SJCRH30 (cell line): ENCODE data around the gene XYLT2. TPM values are rescaled to one million over a fixed set of nuclear protein-coding genes. Genes with fewer than 3 reads are reported as not detected.
"Not testable (repeated sequence)": the region's sequence is repeated elsewhere in the genome, so short reads cannot be mapped to it uniquely, and the experiment has no call there.

Source experiments
- DNase-seq, 2 experiments: peaks; one replicate each; pipeline ENCODE4 v3.0.0-alpha.2; 2015 to 2020
- H3K27ac ChIP-seq: fragments of 250-450 bp; sonication (Bioruptor Pico); 2 replicates; pipeline ENCODE4 v1.5.1; 2020; ENCODE audit warnings: mild to moderate bottlenecking, moderate library complexity
- H3K27me3 ChIP-seq: fragments of 250-450 bp; sonication (Bioruptor Pico); 2 replicates; pipeline ENCODE4 v1.5.1; 2020; ENCODE audit warnings: mild to moderate bottlenecking, moderate library complexity
- H3K36me3 ChIP-seq: fragments of 250-450 bp; sonication (Bioruptor Pico); 2 replicates; pipeline ENCODE4 v1.5.1; 2020; ENCODE audit warnings: mild to moderate bottlenecking, moderate library complexity
- H3K4me1 ChIP-seq: fragments of 250-450 bp; sonication (Bioruptor Pico); 2 replicates; pipeline ENCODE4 v1.5.1; 2020; ENCODE audit warnings: mild to moderate bottlenecking, moderate library complexity
- H3K4me3 ChIP-seq: fragments of 250-450 bp; sonication (Bioruptor Pico); 2 replicates; pipeline ENCODE4 v1.5.1; 2020; ENCODE audit warnings: mild to moderate bottlenecking, moderate library complexity
- H3K9me3 ChIP-seq: fragments of 250-450 bp; sonication (Bioruptor Pico); replicated peaks from 2 replicates; pipeline ENCODE4 v1.5.1; 2020; ENCODE audit warnings: mild to moderate bottlenecking, moderate library complexity
- total RNA-seq: library from RNA; depleted of rRNA; stranded (reverse); fragments of >200 nt; shearing (Covaris generic); gene quantifications from 2 replicates; pipeline ENCODE4 v1.2.3, GENCODE V29; 2014; rRNA removed

The XYLT2 gene
- total RNA-seq, 1 experiment from 2014 or later: 18.5 TPM

DNA sequence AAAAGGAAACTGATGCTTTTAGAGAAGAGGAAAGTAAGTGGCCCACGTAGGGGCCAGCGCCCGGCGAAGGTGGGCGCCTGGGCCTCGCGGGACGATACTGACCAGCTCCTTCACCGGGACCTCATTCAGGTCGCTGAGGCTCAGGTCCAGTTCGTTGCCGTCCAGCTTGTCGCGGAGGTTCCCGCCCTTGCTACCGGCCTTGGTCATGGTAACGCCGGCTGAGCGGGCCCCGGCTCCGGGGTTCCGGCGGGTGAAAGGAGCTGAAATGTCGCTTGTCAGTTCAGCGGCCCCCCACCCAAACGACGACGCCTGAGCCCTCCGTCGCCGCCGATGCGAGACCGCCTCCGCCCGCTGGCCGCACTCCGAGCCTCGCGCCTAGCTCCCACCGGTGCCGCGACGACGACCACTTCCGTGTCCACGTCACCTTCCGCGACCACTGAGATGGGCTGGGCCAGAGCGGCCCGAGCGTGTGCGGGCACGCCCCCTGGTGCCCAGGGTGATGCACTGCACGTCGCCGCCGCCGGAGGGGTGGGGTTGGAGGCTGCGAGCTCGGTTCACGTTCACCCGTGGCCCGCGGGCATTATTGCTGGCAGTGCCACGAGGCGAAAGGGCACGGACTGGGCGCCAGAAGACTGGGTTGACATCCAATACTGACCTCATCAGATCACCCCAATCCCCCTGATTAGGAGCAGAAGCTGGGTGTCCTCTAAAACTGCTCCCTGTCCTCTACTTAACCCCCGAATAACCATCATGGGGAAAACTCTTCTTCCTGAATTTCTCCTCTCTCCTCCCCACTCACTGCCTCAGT lies 51.4 kb downstream of the XYLT2 start, which contains the start of gene LRRC59:
TSS of gene LRRC59 (minus strand) at position 413 of the 808 bp plus-strand sequence. CDS start at position 207, 206 bp downstream.
- H3K9me3 ChIP-seq: no peaks in the 10 kb centered on the region
- DNase-seq: peak; percentile 83 to 86
- H3K27ac ChIP-seq: peak within 1 kb of the TSS; percentile 78
- H3K4me1 ChIP-seq: 0 out of 2 replicates have a peak, but pooled peaks cover 3% of the 10 kb centered on the region
- peaks cover 30% of the 10 kb centered on the region for H3K36me3 ChIP-seq
- H3K4me3 ChIP-seq: peak within 1 kb of the TSS; percentile 92
- no peaks in the 10 kb centered on the region for H3K27me3 ChIP-seq

DNA sequence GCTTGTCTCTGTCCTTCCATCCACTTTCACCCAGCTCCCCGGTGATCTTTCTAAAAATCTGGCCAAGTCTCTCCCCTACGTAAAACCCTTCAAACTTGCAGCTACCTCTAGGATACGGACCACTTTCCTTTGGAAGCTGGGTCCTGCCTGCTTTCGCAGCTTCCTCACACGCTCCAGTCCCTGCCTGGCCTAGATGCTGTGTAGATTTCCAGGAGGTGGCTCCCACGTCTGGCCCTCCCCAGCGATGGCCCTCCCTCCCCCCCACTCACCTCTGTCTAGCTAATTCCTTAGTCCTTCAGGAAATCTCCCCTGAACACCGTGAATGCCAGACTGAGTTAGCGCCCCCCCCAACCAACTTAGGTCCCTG lies 52.0 kb downstream of the XYLT2 start:
- peak in 1 of 2 experiments; percentile 9 for DNase-seq
- peak overlapping the region; percentile 92 for H3K4me3 ChIP-seq

DNA sequence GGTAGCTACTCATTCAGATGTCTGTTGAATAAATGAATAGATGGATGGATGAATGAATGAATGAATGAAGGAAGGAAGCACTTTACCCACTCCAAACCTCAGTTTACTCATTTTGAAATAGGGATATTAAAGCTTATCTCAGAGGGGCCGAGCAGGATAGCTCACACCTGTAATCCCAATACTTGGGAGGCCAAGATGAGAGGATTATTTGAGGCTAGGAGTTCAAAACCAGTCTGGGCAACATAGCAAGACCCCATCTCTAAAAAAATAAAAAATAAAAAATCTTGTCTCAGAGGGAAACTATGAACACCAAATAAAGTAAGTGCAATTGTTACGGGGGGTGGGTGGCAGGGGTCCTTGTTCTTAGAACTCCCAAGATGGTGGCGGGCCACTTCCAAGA lies 52.7 kb downstream of the XYLT2 start:
- H3K27me3 ChIP-seq, H3K4me3 ChIP-seq, DNase-seq, H3K27ac ChIP-seq, H3K9me3 ChIP-seq, H3K4me1 ChIP-seq: not testable (repeated sequence)
- peaks cover 18% of the 10 kb centered on the region; the same call in 1 of the 2 replicates for H3K36me3 ChIP-seq

More for the DNA sequence above, 52.0 kb downstream of the XYLT2 start:
- peaks cover 25% of the 10 kb centered on the region for H3K36me3 ChIP-seq
- H3K27ac ChIP-seq: peak overlapping the region; percentile 78; the same call in 1 of the 2 replicates
- no peaks in the 10 kb centered on the region for H3K27me3 ChIP-seq
- H3K9me3 ChIP-seq: no peaks in the 10 kb centered on the region
- 0 out of 2 replicates have a peak, but pooled peaks cover 3% of the 10 kb centered on the region for H3K4me1 ChIP-seq

DNA sequence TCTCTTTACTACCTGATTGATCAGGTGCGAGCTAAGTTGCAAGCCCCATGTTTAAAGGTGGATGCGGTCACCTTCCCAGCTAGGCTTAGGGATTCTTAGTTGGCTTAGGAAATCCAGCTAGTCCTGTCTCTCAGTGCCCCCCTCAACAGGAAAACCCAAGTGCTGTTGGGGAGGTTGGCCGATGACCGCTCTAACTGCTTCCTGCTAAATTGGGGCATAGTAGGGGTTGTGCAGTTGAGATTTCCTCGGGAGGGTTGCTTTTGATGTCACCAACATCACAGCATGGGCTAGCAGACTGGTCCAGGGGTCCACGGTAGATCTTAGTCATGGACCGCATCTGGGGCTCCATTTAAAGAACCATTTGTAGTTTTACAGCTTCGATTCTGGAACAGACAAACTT lies 53.7 kb downstream of the XYLT2 start:
- not testable (repeated sequence) for DNase-seq

DNA sequence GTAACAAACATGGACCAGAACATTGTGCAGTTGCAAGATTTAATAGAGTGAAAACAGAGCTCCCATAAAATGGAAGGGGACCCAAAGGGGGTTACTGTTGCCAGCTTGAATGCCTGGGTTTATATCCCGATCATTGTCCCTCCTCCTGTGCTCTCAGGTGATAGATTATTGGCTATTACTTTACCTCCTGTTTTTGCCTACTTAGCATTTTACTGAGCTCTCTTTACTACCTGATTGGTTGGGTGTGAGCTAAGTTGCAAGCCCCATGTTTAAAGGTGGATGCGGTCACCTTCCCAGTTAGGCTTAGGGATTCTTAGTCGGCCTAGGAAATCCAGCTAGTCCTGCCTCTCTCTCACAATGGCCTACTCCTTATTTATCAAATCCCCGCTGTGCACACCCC lies 59.4 kb downstream of the XYLT2 start:
- DNase-seq, H3K27ac ChIP-seq, H3K4me1 ChIP-seq, H3K9me3 ChIP-seq, H3K27me3 ChIP-seq, H3K4me3 ChIP-seq, H3K36me3 ChIP-seq: not testable (repeated sequence)

More for the DNA sequence above, 53.7 kb downstream of the XYLT2 start:
- H3K27me3 ChIP-seq, H3K4me1 ChIP-seq, H3K9me3 ChIP-seq, H3K4me3 ChIP-seq, H3K27ac ChIP-seq: not testable (repeated sequence)
- H3K36me3 ChIP-seq: peaks cover 11% of the 10 kb centered on the region; the same call in 1 of the 2 replicates

DNA sequence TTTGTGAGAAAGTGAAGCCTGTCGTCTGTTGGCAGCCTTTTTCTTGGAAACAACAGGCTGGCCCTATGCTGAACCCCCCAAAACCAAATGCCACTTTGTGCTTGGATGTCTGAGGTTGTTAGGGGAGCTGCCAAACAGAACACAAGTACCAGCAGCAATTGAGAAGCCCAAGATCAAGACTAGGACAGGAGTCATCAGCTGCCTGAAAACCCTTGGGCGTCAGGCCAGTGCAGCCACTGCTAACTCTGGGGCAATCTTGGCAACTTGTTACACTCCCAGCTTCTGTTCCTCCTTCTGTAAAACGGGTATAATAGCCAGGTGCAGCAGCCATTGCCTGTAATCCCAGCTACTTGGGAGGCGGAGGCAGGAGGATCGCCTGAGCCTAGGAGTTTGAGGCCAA lies 60.7 kb downstream of the XYLT2 start:
- no peaks in the 10 kb centered on the region for H3K4me1 ChIP-seq
- no peak overlapping the region for H3K27ac ChIP-seq
- no peaks in the 10 kb centered on the region for H3K36me3 ChIP-seq
- no peaks in the 10 kb centered on the region for H3K27me3 ChIP-seq
- no peaks in the 10 kb centered on the region for H3K9me3 ChIP-seq
- no peak for DNase-seq
- H3K4me3 ChIP-seq: no peak overlapping the region

DNA sequence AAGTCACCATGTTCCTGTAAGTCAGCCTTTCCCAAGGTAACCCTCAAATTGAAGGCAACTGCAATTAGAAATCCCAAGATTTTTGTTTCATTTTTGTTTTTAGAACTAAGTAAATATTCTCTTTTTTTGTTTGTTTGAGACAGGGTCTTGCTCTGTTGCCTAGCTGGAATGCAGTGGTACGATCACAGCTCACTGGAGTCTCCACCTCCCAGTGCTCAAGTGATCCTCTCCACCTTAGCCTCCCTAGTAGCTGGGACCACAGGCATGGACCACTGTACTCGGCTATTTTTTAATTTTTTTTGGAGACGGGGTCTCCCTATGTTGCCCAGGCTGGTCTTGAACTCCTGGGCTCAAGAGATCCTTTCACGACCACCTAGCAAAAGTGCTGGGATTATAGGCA lies 62.0 kb downstream of the XYLT2 start:
- no peaks in the 10 kb centered on the region for H3K4me1 ChIP-seq
- no peak overlapping the region for H3K27ac ChIP-seq
- no peaks in the 10 kb centered on the region for H3K36me3 ChIP-seq
- no peak for DNase-seq
- H3K27me3 ChIP-seq: no peaks in the 10 kb centered on the region
- H3K9me3 ChIP-seq: no peaks in the 10 kb centered on the region
- H3K4me3 ChIP-seq: no peak overlapping the region

Other genes with a start within 250 kb of the XYLT2 start
- 2.4 and 3.1 TPM in 2 replicates for gene SAMD14, start 216.0 kb upstream of the XYLT2 start, total RNA-seq
- gene PPP1R9B, start 195.4 kb upstream of the XYLT2 start, total RNA-seq: 32.1 TPM in 2 replicates
- 43.2 and 43.4 TPM in 2 replicates for gene SGCA, start 180.1 kb upstream of the XYLT2 start, total RNA-seq
- 4.2 and 4.4 TPM in 2 replicates for gene COL1A1, start 144.5 kb upstream of the XYLT2 start, total RNA-seq
- gene TMEM92, start 71.7 kb upstream of the XYLT2 start, total RNA-seq: not detected in 2 replicates
- 43.8 and 44.4 TPM in 2 replicates for gene MRPL27, start 27.1 kb downstream of the XYLT2 start, total RNA-seq
- 18.4 and 20.8 TPM in 2 replicates for gene EME1, start 27.1 kb downstream of the XYLT2 start, total RNA-seq
- 89.4 and 89.5 TPM in 2 replicates for gene LRRC59, start 51.4 kb downstream of the XYLT2 start, total RNA-seq
- 6.3 and 6.7 TPM in 2 replicates for gene ACSF2, start 80.1 kb downstream of the XYLT2 start, total RNA-seq
- not detected in 2 replicates for gene CHAD, start 122.8 kb downstream of the XYLT2 start, total RNA-seq
- 14.8 and 17.3 TPM in 2 replicates for gene RSAD1, start 132.7 kb downstream of the XYLT2 start, total RNA-seq
- not detected in 2 replicates for gene MYCBPAP, start 162.3 kb downstream of the XYLT2 start, total RNA-seq
- not detected in 2 replicates for gene EPN3, start 186.6 kb downstream of the XYLT2 start, total RNA-seq
- 12.0 and 13.1 TPM in 2 replicates for gene SPATA20, start 201.0 kb downstream of the XYLT2 start, total RNA-seq
- 3.5 and 4.2 TPM in 2 replicates for gene CACNA1G, start 214.6 kb downstream of the XYLT2 start, total RNA-seq